SK-N-SH (cell line): Measurements from ENCODE around the gene SPTBN1. TPM values are rescaled to one million over a fixed set of nuclear protein-coding genes. Genes with fewer than 3 reads are reported as not detected.

Experiments used
- CTCF ChIA-PET: fragments of 300-600, 350-600 bp; formaldehyde crosslinking; extraction: SDS; loops from one replicate; lab custom pipeline; 2021; lab: Yijun Ruan, JAX
- POLR2A ChIA-PET: fragments of 350-600 bp; sonication (Branson Sonifier 250); formaldehyde crosslinking; extraction: SDS; loops from one replicate; lab custom pipeline; 2020; ENCODE audit warnings: antibody characterized with exemption, inconsistent platforms; lab: Yijun Ruan, JAX
- DNase-seq: peaks from one replicate; pipeline ENCODE4 v3.0.0; 2012
- H2AFZ ChIP-seq: fragments of 200-600 bp; sonication (generic); 2 replicates; pipeline ENCODE4 v1.8.1; 2016; ENCODE audit warnings: antibody characterized with exemption, mild to moderate bottlenecking, low read depth
- H3F3A ChIP-seq: fragments of 200-600 bp; sonication (generic); replicated peaks from 2 replicates; pipeline ENCODE3; 2016; ENCODE audit warnings: antibody characterized with exemption, mild to moderate bottlenecking; ENCODE audit not compliant: insufficient read depth
- H3K27ac ChIP-seq, 2 experiments: fragments of 200-500 bp in 1 of 2; fragments of 200-600 bp in 1 of 2; sonication (Bioruptor generic) in 1 of 2; sonication (generic), shearing (Covaris generic) in 1 of 2; 2 replicates each; pipeline versions ENCODE4 v1.5.1 to v1.6.1; 2014 to 2016; ENCODE audit warnings: low read depth in 2 of 2, inconsistent platforms in 1 of 2, low read length in 1 of 2, mild to moderate bottlenecking in 1 of 2, mixed read lengths in 1 of 2
- H3K27me3 ChIP-seq: fragments of 200-600 bp; sonication (generic), shearing (Covaris generic); 2 replicates; pipeline ENCODE4 v1.6.1; 2016; ENCODE audit warnings: mixed run types; ENCODE audit not compliant: insufficient read depth
- H3K36me3 ChIP-seq, 2 experiments: fragments of 200-500 bp in 1 of 2; fragments of 200-600 bp in 1 of 2; sonication (Bioruptor generic) in 1 of 2; sonication (generic) in 1 of 2; replicated peaks in 1 of 2; 2 replicates each; pipeline versions ENCODE3 to v1.5.1; 2014 to 2016; ENCODE audit warnings: low read length in 1 of 2, mild to moderate bottlenecking in 1 of 2; ENCODE audit not compliant: insufficient read depth in 2 of 2, control insufficient read depth in 1 of 2
- H3K4me1 ChIP-seq, 2 experiments: fragments of 200-500 bp in 1 of 2; fragments of 200-600 bp in 1 of 2; sonication (Bioruptor generic) in 1 of 2; sonication (generic), shearing (Covaris generic) in 1 of 2; 2 replicates each; pipeline versions ENCODE4 v1.5.1 to v1.6.1; 2014 to 2016; ENCODE audit warnings: low read depth in 1 of 2, low read length in 1 of 2, mixed run types in 1 of 2; ENCODE audit not compliant: insufficient read depth in 2 of 2, control insufficient read depth in 1 of 2
- H3K4me2 ChIP-seq: fragments of 200-600 bp; sonication (generic), shearing (Covaris generic); 2 replicates; pipeline ENCODE4 v1.6.1; 2017; ENCODE audit warnings: mixed run types
- H3K4me3 ChIP-seq, 2 experiments: fragments of 200-500 bp in 1 of 2; fragments of 200-600 bp in 1 of 2; sonication (Bioruptor generic) in 1 of 2; sonication (generic), shearing (Covaris generic) in 1 of 2; 2 replicates each; pipeline versions ENCODE4 v1.5.1 to v1.8.1; 2014 to 2016; ENCODE audit warnings: low read depth in 2 of 2, inconsistent platforms in 1 of 2, low read length in 1 of 2, mild to moderate bottlenecking in 1 of 2, mixed read lengths in 1 of 2, moderate library complexity in 1 of 2
- H3K79me2 ChIP-seq: fragments of 200-600 bp; sonication (generic); 2 replicates; pipeline ENCODE4 v1.8.1; 2017; ENCODE audit warnings: mild to moderate bottlenecking; ENCODE audit not compliant: insufficient read depth
- H3K9ac ChIP-seq: fragments of 200-600 bp; sonication (generic); 2 replicates; pipeline ENCODE4 v1.6.1; 2017; ENCODE audit warnings: mixed run types
- H3K9me2 ChIP-seq: fragments of 200-600 bp; sonication (generic); 2 replicates; pipeline ENCODE4 v1.6.1; 2017; ENCODE audit warnings: mixed run types
- H3K9me3 ChIP-seq: fragments of 200-600 bp; sonication (generic); 2 replicates; pipeline ENCODE4 v1.6.1; 2017; ENCODE audit warnings: mixed run types, mild to moderate bottlenecking, moderate library complexity
- H4K20me1 ChIP-seq: fragments of 200-600 bp; sonication (generic); 2 replicates; pipeline ENCODE4 v1.6.1; 2017; ENCODE audit warnings: mild to moderate bottlenecking, mixed run types; ENCODE audit not compliant: insufficient read depth
- CHD2 ChIP-seq: fragments of 150-350 bp; IDR thresholded peaks from 2 replicates; pipeline ENCODE4 v1.6.1; 2018; ENCODE audit warnings: low read length; ENCODE audit not compliant: partially characterized antibody
- CTCF ChIP-seq: fragments of 200-600 bp; sonication (generic); IDR thresholded peaks from 2 replicates; pipeline ENCODE4 v1.6.1; 2017; ENCODE audit warnings: antibody characterized with exemption, mild to moderate bottlenecking, moderate library complexity
- EP300 ChIP-seq, 2 experiments: IDR thresholded peaks; 2 replicates each; pipeline versions ENCODE4 v1.4.0 to v1.6.1; 2012; ENCODE audit warnings: borderline replicate concordance in 1 of 2, low read depth in 1 of 2, low read length in 1 of 2
- EZH2phosphoT487 ChIP-seq: fragments of 200-600 bp; sonication (generic); IDR thresholded peaks from 2 replicates; pipeline ENCODE4 v1.6.1; 2017; ENCODE audit warnings: low read depth, mixed run types, mild to moderate bottlenecking, antibody characterized with exemption, moderate library complexity, borderline replicate concordance
- FOSL2 ChIP-seq: IDR thresholded peaks from 2 replicates; pipeline ENCODE4 v1.4.0; 2012; ENCODE audit warnings: low read depth, mild to moderate bottlenecking, moderate library complexity, borderline replicate concordance
- GABPA ChIP-seq: IDR thresholded peaks from 2 replicates; pipeline ENCODE4 v1.4.0; 2012; ENCODE audit warnings: low read depth, mild to moderate bottlenecking
- JUND ChIP-seq: IDR thresholded peaks from 2 replicates; pipeline ENCODE4 v1.4.0; 2012
- POLR2AphosphoS5 ChIP-seq: IDR thresholded peaks from 2 replicates; pipeline ENCODE4 v1.6.1; 2012; ENCODE audit warnings: low read depth, low read length
- RXRA ChIP-seq: IDR thresholded peaks from 2 replicates; pipeline ENCODE4 v1.4.0; 2012; ENCODE audit warnings: low read depth, mild to moderate bottlenecking, borderline replicate concordance
- SIN3A ChIP-seq: IDR thresholded peaks from 2 replicates; pipeline ENCODE4 v1.6.1; 2012; ENCODE audit warnings: low read depth, mild to moderate bottlenecking, low read length, moderate library complexity, borderline replicate concordance
- SMC3 ChIP-seq: IDR thresholded peaks from 2 replicates; pipeline ENCODE4 v1.6.1; 2012; ENCODE audit warnings: low read depth, low read length, improper control_type of control experiment
- TAF1 ChIP-seq: IDR thresholded peaks from 2 replicates; pipeline ENCODE4 v1.6.1; 2012; ENCODE audit warnings: low read depth, mild to moderate bottlenecking, low read length, moderate library complexity, borderline replicate concordance
- TEAD4 ChIP-seq: IDR thresholded peaks from 2 replicates; pipeline ENCODE4 v1.4.0; 2012; ENCODE audit warnings: mild to moderate bottlenecking, borderline replicate concordance; ENCODE audit not compliant: insufficient read depth
- USF2 ChIP-seq: fragments of 150-350 bp; IDR thresholded peaks from 2 replicates; pipeline ENCODE4 v1.6.1; 2017; ENCODE audit warnings: antibody characterized with exemption, low read length, low read depth, borderline replicate concordance
- ZBTB33 ChIP-seq: IDR thresholded peaks from 2 replicates; pipeline ENCODE4 v1.4.0; 2012; ENCODE audit warnings: low read depth, borderline replicate concordance
- WGBS: methylation state at CpG from one replicate; pipeline ENCODE4 v1.1.6; 2017; ENCODE audit warnings: low lambda C conversion rate; 5-methylcytosine and 5-hydroxymethylcytosine counted together
- polyA plus RNA-seq, 3 experiments: library from polyadenylated mRNA; depleted of rRNA; stranded (reverse); fragments of >200 nt; gene quantifications; 2 replicates each; pipeline ENCODE4 v1.2.3, GENCODE V29; 2012

The SPTBN1 gene
- polyA plus RNA-seq, 1 of the 3 experiments (the other 2 are of a cell fraction) = 29.1 TPM

GRCh38 chr2:54641988-54642387 is 185.9 kb downstream of the SPTBN1 start:
- H3K9me2 ChIP-seq = no peaks in the 10 kb centered on the region
- H3K9me3 ChIP-seq = no peaks in the 10 kb centered on the region
- TF ChIP-seq USF2 = no peak
- peaks cover 8 to 11% of the 10 kb centered on the region in 2 experiments; a peak in 2 of 4 replicates for H3K4me1 ChIP-seq
- no peak overlapping the region for H2AFZ ChIP-seq
- WGBS = 95% methylated on average over 8 of the region's 8 CpGs
- H3K27ac ChIP-seq = no peak overlapping the region
- no peaks in the 10 kb centered on the region for H3K27me3 ChIP-seq
- peaks cover 65 to 71% of the 10 kb centered on the region in 2 experiments for H3K36me3 ChIP-seq
- no peaks in the 10 kb centered on the region for H4K20me1 ChIP-seq
- no peak overlapping the region for H3K4me2 ChIP-seq
- peaks cover 37% of the 10 kb centered on the region for H3K79me2 ChIP-seq
- ChIA-PET CTCF (interaction anchor here (1.5 kb wide), 1 partner anchor 16 kb away, joined by 4 read pairs; no protein-coding TSS in a partner anchor), POLR2A (no interaction called here)
- no peak overlapping the region for H3K9ac ChIP-seq
- DNase-seq = no peak
- H3K4me3 ChIP-seq = no peak overlapping the region
- no peaks in the 10 kb centered on the region for H3F3A ChIP-seq

- 91% methylated on average over 11 of the region's 11 CpGs for WGBS
- H3K36me3 ChIP-seq = peaks cover 63 to 72% of the 10 kb centered on the region in 2 experiments
- peaks cover 8 to 11% of the 10 kb centered on the region in 2 experiments; a peak in 2 of 4 replicates for H3K4me1 ChIP-seq
- no peak for TF ChIP-seq EP300 (IDR thresholded peaks at IDR 0.05; ENCODE audit: borderline replicate concordance in 1 of 2, low read depth in 1 of 2, low read length in 1 of 2)
- no peak for TF ChIP-seq JUND
- no peak for TF ChIP-seq EZH2phosphoT487
- TF ChIP-seq FOSL2 = no peak
- TF ChIP-seq POLR2AphosphoS5 = no peak
- no peak for TF ChIP-seq RXRA
- no peak for TF ChIP-seq CHD2
- TF ChIP-seq SIN3A = no peak
- no peak for TF ChIP-seq GABPA
- no peak for TF ChIP-seq TAF1
- TF ChIP-seq TEAD4 = no peak
- no peak for TF ChIP-seq ZBTB33
- TF ChIP-seq CTCF = no peak
- no peak for TF ChIP-seq SMC3
- TF ChIP-seq, all 33 proteins: peak for 0
- Histone ChIP-seq H3K9ac (no peak overlapping the region), H3K4me2 (no peak overlapping the region), H3K4me3 (no peak overlapping the region), H3K9me2 (no peaks in the 10 kb centered on the region), H2AFZ (no peak overlapping the region), H3K27ac (no peak overlapping the region), H3K9me3 (no peaks in the 10 kb centered on the region), H3F3A (no peaks in the 10 kb centered on the region), H4K20me1 (no peaks in the 10 kb centered on the region), H3K79me2 (peaks cover 30% of the 10 kb centered on the region), H3K27me3 (no peaks in the 10 kb centered on the region)
- CTCF ChIA-PET = interaction anchor here (1.5 kb wide), 1 partner anchor 15 kb away, joined by 4 read pairs; no protein-coding TSS in a partner anchor
- POLR2A ChIA-PET = no interaction called here
- DNase-seq = no peak
Measured at GRCh38 chr2:54642677-54643430, 186.7 kb downstream of the SPTBN1 start.
